Measurements from ENCODE around the gene MARS1. TPM values are rescaled to one million over a fixed set of nuclear protein-coding genes. Genes with fewer than 3 reads are reported as not detected.
"Not testable (repeated sequence)": the region's sequence is repeated elsewhere in the genome, so short reads cannot be mapped to it uniquely, and the experiment has no call there.

The MARS1 gene
- total and polyA plus RNA-seq, 7 donors, result 41.2 to 97.4 (median 83.6) TPM

GRCh38 chr12:57488402-57489156 is 711 bp downstream of the MARS1 start:
- peak overlapping the region; percentile 96 for H3K4me3 ChIP-seq
- TF ChIP-seq CTCF (IDR thresholded peaks at IDR 0.05), result no peak
- peak overlapping the region; percentile 76 for H3K27ac ChIP-seq
- H3K36me3 ChIP-seq (ENCODE audit: insufficient read depth in 1 of 2, low read depth in 1 of 2), result peaks cover 16 to 36% of the 10 kb centered on the region in 2 donors
- intact Hi-C loops (cut with DNase I), result loop anchor here in 1 of 2 donors (5.0 kb wide), 1 partner anchor 34 kb away; the partner anchor contains the start of genes DDIT3 and MBD6
- no peaks in the 10 kb centered on the region for H3K27me3 ChIP-seq (ENCODE audit: insufficient read depth in 3 of 3, low read length in 2 of 3)
- DNase-seq, result no peak
- WGBS, 3 donors, result 25 to 27% (median 26%) methylated on average over 11 of the region's 11 CpGs
- ATAC-seq, result peak in 2 of 4 donors; percentile 16 to 17
- H3K4me1 ChIP-seq, result peaks cover 10% of the 10 kb centered on the region
- H3K9me3 ChIP-seq, result no peaks in the 10 kb centered on the region

- Histone ChIP-seq H3K27ac (no peak overlapping the region), H3K36me3 (ENCODE audit: insufficient read depth in 1 of 2, low read depth in 1 of 2) (peaks cover 16 to 40% of the 10 kb centered on the region in 2 donors), H3K4me3 (peak overlapping the region; percentile 96), H3K4me1 (peaks cover 10% of the 10 kb centered on the region), H3K27me3 (ENCODE audit: insufficient read depth in 3 of 3, low read length in 2 of 3) (no peaks in the 10 kb centered on the region), H3K9me3 (no peaks in the 10 kb centered on the region)
- WGBS, 3 donors, result 89 to 91% (median 89%) methylated on average over 5 of the region's 5 CpGs
- intact Hi-C loops (cut with DNase I), result loop anchor here in 1 of 2 donors (5.0 kb wide), 1 partner anchor 33 kb away; the partner anchor contains the start of genes DDIT3 and MBD6
- ATAC-seq (no peak), DNase-seq (no peak)
- no peak for TF ChIP-seq CTCF (IDR thresholded peaks at IDR 0.05)
Measured at GRCh38 chr12:57489157-57489641, 1.3 kb downstream of the MARS1 start.

GRCh38 chr12:57490126-57490525 is 2.3 kb downstream of the MARS1 start:
- Histone ChIP-seq H3K27me3 (ENCODE audit: insufficient read depth in 3 of 3, low read length in 2 of 3) (no peaks in the 10 kb centered on the region), H3K36me3 (ENCODE audit: insufficient read depth in 1 of 2, low read depth in 1 of 2) (peaks cover 18 to 42% of the 10 kb centered on the region in 2 donors), H3K27ac (no peak overlapping the region), H3K9me3 (no peaks in the 10 kb centered on the region), H3K4me3 (no peak overlapping the region), H3K4me1 (peaks cover 10% of the 10 kb centered on the region)
- intact Hi-C loops (cut with DNase I), result no loop called here
- WGBS, 3 donors, result 96 to 99% (median 98%) methylated on average over 4 of the region's 4 CpGs
- no peak for ATAC-seq
- no peak for TF ChIP-seq CTCF (IDR thresholded peaks at IDR 0.05)
- DNase-seq, result no peak

- Histone ChIP-seq H3K27ac (no peak overlapping the region), H3K4me3 (no peak overlapping the region), H3K9me3 (no peaks in the 10 kb centered on the region), H3K36me3 (ENCODE audit: insufficient read depth in 1 of 2, low read depth in 1 of 2) (peaks cover 18 to 52% of the 10 kb centered on the region in 2 donors), H3K27me3 (ENCODE audit: insufficient read depth in 3 of 3, low read length in 2 of 3) (no peaks in the 10 kb centered on the region), H3K4me1 (peaks cover 10% of the 10 kb centered on the region)
- 88 to 93% (median 92%) methylated on average over 15 of the region's 15 CpGs for WGBS, 3 donors
- intact Hi-C loops (cut with DNase I), result no loop called here
- ATAC-seq (no peak), DNase-seq (no peak)
- TF ChIP-seq CTCF (IDR thresholded peaks at IDR 0.05), result no peak
Measured at GRCh38 chr12:57491393-57492280, 3.8 kb downstream of the MARS1 start.

GRCh38 chr12:57495051-57495701 is 7.3 kb downstream of the MARS1 start:
- intact Hi-C loops (cut with DNase I); ATAC-seq; H3K27me3 ChIP-seq (ENCODE audit: insufficient read depth in 3 of 3, low read length in 2 of 3); H3K4me3 ChIP-seq; H3K4me1 ChIP-seq; H3K27ac ChIP-seq; DNase-seq; H3K9me3 ChIP-seq: not testable (repeated sequence)
- WGBS, 3 donors, result 95 to 97% (median 96%) methylated on average over 29 to 45 of the region's 48 CpGs
- H3K36me3 ChIP-seq (ENCODE audit: insufficient read depth in 1 of 2, low read depth in 1 of 2), result peaks cover 15 to 68% of the 10 kb centered on the region in 2 donors

Data from psoas muscle (tissue), 8 donors.